ENCODE measurements around the gene TAGLN3.

Gene TAGLN3

DNA sequence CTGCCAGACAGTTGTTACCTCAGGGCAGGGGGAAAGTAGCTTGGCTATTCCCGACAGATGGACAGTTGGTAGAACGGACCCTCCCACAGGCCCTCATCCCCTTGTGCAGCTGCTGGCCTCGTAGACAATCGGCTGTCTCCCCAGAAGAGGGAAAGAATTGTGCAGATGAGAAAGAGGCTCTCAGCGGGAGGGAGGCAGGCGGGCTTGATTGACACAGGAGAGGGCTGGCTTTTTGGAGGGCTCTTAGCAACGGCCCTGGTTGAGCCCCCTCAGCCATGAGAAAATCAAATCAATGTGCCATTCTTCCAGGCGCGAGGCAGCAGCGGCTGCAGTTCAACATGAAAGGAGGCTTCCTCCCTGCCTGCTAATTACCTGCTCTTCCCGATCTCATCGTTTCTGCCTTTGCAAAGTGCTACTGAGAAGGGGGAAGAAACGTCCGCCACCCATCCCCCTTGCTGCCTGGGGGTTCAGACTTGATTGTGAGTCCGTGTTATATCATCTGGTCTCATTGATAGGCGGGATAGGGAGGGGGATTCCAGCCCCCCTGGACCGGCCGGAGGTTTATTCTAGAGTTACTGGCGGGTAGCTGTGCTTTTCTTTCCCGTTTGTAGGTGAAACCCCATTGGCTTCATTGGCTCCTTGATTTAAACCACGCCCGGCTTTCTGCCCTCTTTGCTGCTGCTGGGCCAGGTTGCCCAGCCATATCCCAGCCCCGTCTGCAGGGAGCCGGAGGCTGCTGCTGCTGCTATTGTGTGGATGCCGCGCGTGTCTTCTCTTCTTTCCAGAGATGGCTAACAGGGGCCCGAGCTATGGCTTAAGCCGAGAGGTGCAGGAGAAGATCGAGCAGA, at the start of gene TAGLN3:
TAGLN3 (plus strand) TSS at position 287 of the 848 bp plus-strand sequence; CDS start at position 788, 501 bp downstream.
- DNase-seq = no peak

DNA sequence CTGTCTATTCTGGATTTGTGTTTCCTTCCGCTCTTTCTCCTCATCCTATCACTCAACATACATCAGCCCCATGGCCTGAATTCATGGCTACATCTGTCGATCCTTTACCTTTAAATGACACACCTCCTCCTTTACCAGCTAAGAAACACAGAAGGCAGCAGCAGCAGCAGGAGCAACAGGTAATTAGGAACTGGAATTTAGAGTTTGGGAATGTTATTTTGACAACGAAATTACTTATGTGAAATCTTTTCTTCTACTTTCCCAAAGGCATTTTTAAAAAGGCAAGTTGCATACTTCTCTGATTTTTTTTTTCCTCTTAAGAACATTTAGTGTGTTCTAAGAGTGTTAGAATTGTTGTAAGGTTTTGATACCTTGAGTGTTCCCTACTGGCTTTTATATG, 49.0 kb upstream of the TAGLN3 start:
- no peak for DNase-seq

GRCh38 chr3:111951032-111951431, 47.7 kb upstream of the TAGLN3 start:
- no peak for DNase-seq

DNA sequence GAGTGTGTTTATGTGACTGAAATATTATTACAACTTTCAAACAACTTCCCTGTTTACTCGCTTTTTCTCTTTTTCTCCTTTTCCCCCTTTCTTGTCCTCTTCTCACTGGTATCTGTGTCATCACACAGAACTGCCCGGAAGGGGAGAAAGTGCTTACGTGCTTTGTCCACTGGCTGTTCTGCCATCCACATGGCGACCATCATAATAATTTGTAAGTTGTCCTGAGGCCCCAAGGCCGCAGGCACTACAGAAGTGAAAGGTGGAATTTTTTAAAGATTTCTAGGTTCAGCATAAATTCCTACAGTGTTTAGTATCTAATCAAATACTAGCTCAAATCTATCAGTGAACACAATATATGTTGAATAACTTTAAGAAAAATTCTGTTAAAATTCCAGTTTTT, 46.6 kb upstream of the TAGLN3 start:
- DNase-seq = no peak

- no peak for DNase-seq
These were observed 45.8 kb upstream of the TAGLN3 start for GRCh38 chr3:111952866-111953450.

- no peak for DNase-seq
These were observed 44.3 kb upstream of the TAGLN3 start for GRCh38 chr3:111954228-111954990.

- no peak for DNase-seq
These were observed 42.8 kb upstream of the TAGLN3 start for GRCh38 chr3:111955876-111956275.

- no peak for DNase-seq
These were observed 42.3 kb upstream of the TAGLN3 start for GRCh38 chr3:111956449-111956848.

DNA sequence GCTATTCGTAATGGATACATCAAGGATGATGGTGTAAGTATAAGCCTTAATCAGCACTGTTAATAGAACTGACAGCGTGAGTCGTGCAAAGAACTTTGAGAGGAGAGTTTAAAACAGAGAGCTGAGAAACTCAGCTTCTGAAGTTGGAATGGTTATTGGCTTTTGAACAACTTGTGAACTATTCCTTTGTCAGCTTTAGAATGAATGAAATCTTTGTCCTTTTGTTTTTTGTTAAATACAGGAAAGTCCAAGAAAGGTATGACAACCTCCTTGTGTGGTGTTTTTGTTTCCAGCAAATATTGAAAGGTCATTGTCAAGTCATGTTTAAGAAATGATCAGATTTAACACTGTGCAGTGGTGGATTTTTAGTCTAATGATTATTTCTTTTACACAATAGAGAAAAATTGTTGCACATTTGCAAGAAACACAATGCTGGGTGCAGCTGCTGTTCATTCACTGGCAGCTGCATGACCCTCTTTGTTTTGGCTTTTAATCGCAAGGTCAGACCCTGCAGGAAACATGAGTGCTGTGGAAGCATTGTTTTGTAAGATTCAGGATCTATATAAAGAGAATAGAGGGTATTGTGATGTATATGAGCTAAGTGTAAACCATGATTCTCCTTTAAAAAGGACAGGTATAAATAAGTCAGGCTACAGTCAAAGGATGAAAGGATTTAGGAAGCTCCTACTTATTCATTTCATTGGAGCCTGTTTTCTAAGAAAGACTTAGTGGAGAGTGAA, 41.6 kb upstream of the TAGLN3 start:
- no peak for DNase-seq

DNA sequence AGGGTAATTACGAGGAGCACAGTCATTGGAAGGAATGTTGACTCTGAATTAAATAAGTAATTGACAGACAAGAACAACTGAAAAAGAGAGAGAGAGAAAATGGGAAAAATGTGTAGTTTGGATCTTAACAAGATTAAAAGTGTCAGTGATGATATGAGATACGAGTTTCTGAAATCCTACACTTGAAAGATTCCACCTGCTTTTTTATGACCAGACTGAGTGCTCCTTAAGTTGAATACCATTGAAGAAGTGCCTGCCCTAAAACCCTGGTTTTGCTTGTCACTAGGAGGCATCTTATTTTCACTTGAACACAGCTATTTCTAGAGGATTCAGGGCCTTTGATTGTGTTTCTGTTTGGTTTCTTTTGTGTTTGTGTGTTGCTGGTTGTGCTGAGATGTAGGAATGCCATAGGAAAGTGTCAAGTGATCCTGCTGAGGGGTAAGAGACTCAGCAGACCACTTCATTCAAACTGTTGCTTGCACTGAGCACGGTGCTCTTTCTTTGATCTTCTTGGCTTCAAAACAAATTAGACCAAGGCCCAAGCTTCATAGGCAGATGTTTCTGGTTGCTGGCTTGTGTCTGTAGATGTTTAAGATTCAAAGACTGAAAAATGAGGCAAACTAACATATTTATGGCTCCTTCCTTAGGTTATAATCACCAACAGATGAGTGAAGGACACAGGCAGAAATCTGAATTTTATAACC, 37.1 kb upstream of the TAGLN3 start:
- DNase-seq = no peak

DNA sequence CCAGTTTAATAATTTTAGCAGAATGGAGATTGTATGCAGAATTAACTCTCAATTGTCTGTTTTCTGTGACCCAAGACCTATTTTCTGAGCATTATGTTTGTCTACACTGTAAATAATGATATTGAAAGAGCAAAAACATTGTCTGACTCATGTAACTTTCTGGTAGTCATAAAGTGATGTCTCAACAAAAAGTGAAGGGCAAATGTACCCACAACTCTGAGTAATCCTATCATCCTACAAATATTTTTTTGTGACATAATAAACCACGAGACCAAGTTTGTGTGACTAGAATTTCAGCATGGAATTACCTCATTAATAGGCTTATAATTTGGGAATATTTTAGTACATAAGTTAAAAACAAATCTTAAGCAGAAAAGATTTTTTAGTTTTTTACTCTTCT, 35.3 kb upstream of the TAGLN3 start:
- no peak for DNase-seq

GRCh38 chr3:111965484-111965883, 33.2 kb upstream of the TAGLN3 start:
- DNase-seq = no peak

DNA sequence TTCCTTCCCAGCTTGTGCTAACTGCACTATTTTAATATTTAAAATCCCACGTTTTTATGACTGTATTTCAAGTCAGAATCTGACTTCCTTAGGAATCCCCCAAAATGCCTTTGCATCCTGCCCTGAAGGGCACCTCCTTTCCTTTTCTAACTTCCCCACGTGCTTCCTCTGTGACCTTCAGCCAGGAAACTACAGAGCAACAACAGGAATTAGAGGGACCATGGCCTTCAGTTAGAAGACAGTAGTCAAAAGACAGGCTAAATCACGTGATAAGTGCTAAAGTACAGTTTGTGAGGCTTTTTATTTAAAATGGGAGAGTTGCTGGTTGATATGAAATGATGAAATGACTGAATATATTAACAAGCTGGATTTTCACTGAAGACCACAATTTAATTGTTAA, 31.7 kb upstream of the TAGLN3 start:
- no peak for DNase-seq

DNA sequence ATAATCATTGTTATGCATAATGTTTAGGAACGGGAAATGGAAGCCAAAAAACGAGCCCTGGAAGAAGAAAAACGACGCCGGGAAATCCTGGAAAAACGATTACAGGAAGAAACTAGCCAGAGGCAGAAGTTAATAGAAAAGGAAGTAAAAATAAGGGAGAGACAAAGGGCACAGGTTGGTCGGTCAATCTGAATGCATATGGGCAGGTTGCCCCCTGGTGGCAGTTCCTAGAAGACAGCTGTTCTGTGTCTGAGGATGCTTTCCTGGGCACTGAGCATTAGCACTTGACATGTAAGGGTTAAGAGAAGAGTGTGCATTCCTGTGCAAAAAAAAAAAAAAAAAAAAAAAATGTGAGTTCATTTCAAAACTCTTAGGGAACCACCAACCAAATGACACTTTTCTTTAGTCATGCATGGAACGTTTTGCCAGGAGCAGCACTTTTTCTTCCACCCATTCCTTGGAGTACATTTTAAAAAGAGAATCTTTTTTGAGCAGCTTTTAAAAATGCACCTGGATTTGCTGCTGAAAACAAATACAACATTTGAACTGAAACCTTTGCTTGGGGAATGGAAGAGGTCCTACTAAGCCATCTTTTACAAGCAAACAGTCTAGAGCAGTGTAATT, 31.0 kb upstream of the TAGLN3 start:
- peak; percentile 10 for DNase-seq

- DNase-seq = no peak
These were observed 30.2 kb upstream of the TAGLN3 start for GRCh38 chr3:111968319-111969054.

DNA sequence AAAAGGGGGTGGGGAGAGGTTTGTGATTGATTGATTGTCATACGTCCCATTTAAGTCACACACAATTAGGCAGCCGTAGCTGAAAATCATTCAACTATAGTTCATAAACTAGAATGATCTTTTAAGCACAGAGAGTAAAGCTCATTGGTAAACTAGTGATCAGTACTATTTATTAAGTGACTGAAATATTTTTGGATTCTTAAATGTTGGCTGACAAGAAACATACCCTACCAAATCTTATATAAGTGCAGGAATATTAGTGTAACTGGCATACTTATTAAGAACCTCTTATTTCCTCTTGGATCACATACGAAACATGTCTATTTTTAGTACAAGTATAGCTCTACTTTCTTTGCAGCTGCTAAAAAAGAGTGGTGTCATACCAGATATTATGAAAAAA, 28.3 kb upstream of the TAGLN3 start:
- no peak for DNase-seq

DNA sequence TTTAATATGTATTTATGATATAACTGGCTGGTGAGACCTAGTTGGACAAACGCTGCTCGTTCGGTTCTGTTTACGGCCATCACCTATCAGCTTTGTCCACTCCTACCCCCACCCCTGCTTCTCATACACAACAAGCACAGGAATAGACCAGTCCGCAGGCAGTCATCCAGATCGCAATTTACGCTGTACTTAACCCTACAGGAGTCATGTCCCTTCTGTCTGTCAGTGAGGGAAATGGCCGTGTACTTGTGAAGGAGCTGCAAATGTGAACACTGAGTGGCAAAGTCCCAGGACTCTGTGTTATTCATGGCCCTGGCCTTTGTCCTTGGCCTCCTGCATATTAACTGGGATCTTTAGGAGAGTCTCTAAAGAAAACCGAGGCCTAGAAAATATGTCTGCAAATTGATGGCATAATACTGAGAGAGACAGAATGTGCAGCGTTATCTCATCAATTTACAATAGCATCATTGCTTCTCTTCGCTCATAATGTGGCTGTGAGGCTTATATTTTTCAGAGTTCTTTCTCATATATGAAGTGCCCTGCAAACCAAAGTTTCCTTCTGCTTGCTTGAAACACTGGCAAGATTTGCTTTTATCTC, 27.1 kb upstream of the TAGLN3 start:
- DNase-seq = no peak

- DNase-seq = no peak
These were observed 25.8 kb upstream of the TAGLN3 start for GRCh38 chr3:111972891-111973290.

GRCh38 chr3:111975131-111975530, 23.6 kb upstream of the TAGLN3 start:
- DNase-seq = no peak

DNA sequence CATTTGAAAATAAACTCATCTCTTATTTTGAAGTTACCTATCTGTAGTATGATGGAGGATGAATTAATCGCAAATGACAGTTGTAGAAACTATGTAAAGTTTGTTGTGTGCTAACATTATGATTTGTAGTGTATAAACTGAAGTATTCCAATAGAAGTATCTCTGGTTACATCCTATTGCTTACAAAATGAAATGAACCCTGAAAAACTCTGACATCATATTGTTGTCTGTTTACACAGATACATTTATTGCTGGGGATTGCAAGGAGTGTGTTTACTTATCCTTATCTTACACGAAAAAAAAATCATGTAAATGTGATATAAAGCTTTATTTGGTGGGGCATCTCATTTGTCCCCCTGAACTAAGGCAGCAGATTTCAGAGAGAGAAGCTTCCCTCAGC, 22.5 kb upstream of the TAGLN3 start:
- DNase-seq = no peak
